ENCODE data around the gene IKBKE.

DNA sequence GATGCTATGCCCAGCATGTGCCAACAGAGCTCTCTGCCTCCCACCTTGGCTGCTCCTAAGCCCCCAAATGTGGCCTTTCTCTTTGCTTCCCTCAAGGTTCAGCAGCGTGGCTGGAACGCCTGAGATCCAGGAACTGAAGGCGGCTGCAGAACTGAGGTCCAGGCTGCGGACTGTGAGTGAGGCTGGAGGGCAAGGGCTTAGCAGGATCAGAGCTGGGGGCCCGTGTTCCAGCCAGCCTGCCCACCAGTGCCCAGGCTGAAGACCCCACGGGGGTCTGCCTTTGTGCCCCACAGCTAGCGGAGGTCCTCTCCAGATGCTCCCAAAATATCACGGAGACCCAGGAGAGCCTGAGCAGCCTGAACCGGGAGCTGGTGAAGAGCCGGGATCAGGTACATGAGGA is 14.6 kb downstream of the IKBKE start:
- TF ChIP-seq EZH2 (IDR thresholded peaks at IDR 0.05; ENCODE audit: insufficient read depth, poor library complexity, severe bottlenecking) (no peak), EZH2phosphoT487 (IDR thresholded peaks at IDR 0.05; ENCODE audit: insufficient read depth, low read depth) (no peak)
